GM19023 (cell line): ENCODE results near the gene RPS14.
"Not testable (repeated sequence)": the region's sequence is repeated elsewhere in the genome, so short reads cannot be mapped to it uniquely, and the experiment has no call there.

ENCODE experiments used
- ATAC-seq: cut with Tn5 transposase; IDR thresholded peaks from one replicate; pipeline ENCODE4 v1.9.1; 2021; ENCODE audit warnings: mild to moderate bottlenecking, moderate library complexity; ENCODE audit not compliant: unreplicated experiment

Gene RPS14

GRCh38 chr5:150447188-150447587 lies 2.4 kb downstream of the RPS14 start:
- ATAC-seq, result no peak

- ATAC-seq, result no peak
These were observed 3.0 kb downstream of the RPS14 start for GRCh38 chr5:150446583-150446982.

GRCh38 chr5:150446088-150446487 lies 3.5 kb downstream of the RPS14 start:
- no peak for ATAC-seq

GRCh38 chr5:150444770-150445169 lies 4.8 kb downstream of the RPS14 start:
- ATAC-seq, result no peak

GRCh38 chr5:150443242-150444075 lies 6.1 kb downstream of the RPS14 start:
- ATAC-seq, result no peak

GRCh38 chr5:150442699-150443080 lies 6.8 kb downstream of the RPS14 start:
- no peak for ATAC-seq

GRCh38 chr5:150441813-150442698 lies 7.5 kb downstream of the RPS14 start:
- no peak for ATAC-seq

- no peak for ATAC-seq
These were observed 8.4 kb downstream of the RPS14 start for GRCh38 chr5:150440948-150441812.

GRCh38 chr5:150438873-150439546 lies 10.5 kb downstream of the RPS14 start:
- ATAC-seq, result no peak

GRCh38 chr5:150436141-150436680 lies 13.3 kb downstream of the RPS14 start:
- peak; percentile 94 for ATAC-seq

GRCh38 chr5:150434464-150434863 lies 15.1 kb downstream of the RPS14 start:
- ATAC-seq, result no peak

- ATAC-seq, result no peak
These were observed 18.0 kb downstream of the RPS14 start for GRCh38 chr5:150431574-150431973.

- no peak for ATAC-seq
These were observed 18.5 kb downstream of the RPS14 start for GRCh38 chr5:150431048-150431447.

- ATAC-seq, result peak; percentile 48
These were observed 20.1 kb downstream of the RPS14 start for GRCh38 chr5:150429410-150429873.

- no peak for ATAC-seq
These were observed 20.6 kb downstream of the RPS14 start for GRCh38 chr5:150428978-150429377.

GRCh38 chr5:150428106-150428876 lies 21.2 kb downstream of the RPS14 start:
- no peak for ATAC-seq

- ATAC-seq, result not testable (repeated sequence)
These were observed 23.4 kb downstream of the RPS14 start for GRCh38 chr5:150426165-150426564.

GRCh38 chr5:150422758-150423157 lies 26.8 kb downstream of the RPS14 start:
- no peak for ATAC-seq

- no peak for ATAC-seq
These were observed 27.5 kb downstream of the RPS14 start for GRCh38 chr5:150422075-150422474.
